ENCODE data around the gene KANSL1L.

- TF ChIP-seq CTCF (IDR thresholded peaks at IDR 0.05; ENCODE audit: insufficient read depth, low read length) (no peak), POLR2AphosphoS5 (IDR thresholded peaks at IDR 0.05; ENCODE audit: low read depth) (peak; percentile 52; the same call in 1 of the 2 replicates), SPI1 (IDR thresholded peaks at IDR 0.05; ENCODE audit: borderline replicate concordance, low read depth) (peak; percentile 98)
Observed at GRCh38 chr2:209985874-209986273, 185.3 kb downstream of the KANSL1L start.
